Measurements from ENCODE around the gene NSUN5.

Gene NSUN5

DNA sequence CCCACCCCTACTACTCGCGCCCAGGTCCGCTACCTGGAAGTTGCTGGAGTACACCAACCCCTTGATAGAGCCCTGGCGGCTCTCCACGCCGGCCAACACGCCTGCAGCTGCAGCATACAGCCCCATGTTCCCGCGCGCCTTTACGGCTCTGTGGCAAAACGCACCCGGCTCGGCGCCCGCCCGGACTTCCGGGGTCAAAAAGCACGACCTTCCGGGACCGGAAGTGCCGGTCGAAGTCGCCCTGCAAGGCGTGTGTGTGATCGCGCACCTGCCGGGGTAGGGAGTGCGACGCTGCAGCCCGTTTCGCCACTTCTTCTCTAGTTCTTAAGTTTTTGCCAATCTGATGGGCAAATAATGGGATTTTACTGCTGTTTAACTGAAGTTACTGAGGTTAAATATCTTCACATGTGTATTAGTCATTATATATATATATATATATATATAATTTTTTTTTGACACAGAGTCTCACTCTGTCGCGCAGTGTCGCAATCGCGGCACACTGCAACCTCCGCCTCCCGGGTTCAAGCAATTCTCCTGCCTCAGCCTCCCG lies at the start of gene NSUN5:
Gene NSUN5, minus strand, starts transcription at position 162 of the 550 bp plus-strand sequence. Its CDS starts 36 bp downstream, at position 126.
- peak within 1 kb of the TSS; percentile 55 to 71 for H3K9ac ChIP-seq (ENCODE audit: low read length in 2 of 2)
- H3K4me3 ChIP-seq (ENCODE audit: low read length in 2 of 2), result peak within 1 kb of the TSS; percentile 78 to 80
- H3K9me3 ChIP-seq (ENCODE audit: control insufficient read depth in 2 of 2, low read length in 2 of 2), result no peaks in the 10 kb centered on the region
- H3K27me3 ChIP-seq (ENCODE audit: control insufficient read depth in 1 of 2, insufficient read depth in 2 of 2, low read length in 2 of 2), result no peaks in the 10 kb centered on the region
- peaks cover 10% of the 10 kb centered on the region for H3K4me1 ChIP-seq (ENCODE audit: control insufficient read depth, insufficient read depth, low read length)
- peaks cover 0 to 16% of the 10 kb centered on the region in 2 donors for H3K36me3 ChIP-seq (ENCODE audit: control insufficient read depth in 2 of 2, insufficient read depth in 2 of 2, low read length in 2 of 2)
- peak within 1 kb of the TSS; percentile 37 for H3K27ac ChIP-seq (ENCODE audit: low read length)

DNA sequence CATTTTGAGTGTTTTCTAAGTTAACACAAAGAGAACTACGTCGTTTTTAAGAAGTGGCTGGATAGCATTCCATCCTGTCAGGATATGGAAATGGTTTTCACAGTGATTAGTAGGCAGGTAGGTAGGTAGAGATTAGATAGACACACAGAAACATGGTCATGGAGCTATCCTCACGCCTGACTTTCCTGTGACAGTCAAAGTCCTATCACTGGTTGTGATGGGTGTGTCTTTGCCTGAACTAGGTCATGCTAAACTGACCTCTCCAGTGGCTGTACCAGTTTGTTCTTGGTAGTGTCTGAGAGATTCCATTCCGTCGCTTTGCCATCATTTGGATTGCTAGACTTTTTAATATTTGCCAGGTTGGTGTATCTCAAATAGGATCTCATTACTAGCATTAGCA lies 47.5 kb upstream of the NSUN5 start:
- Histone ChIP-seq H3K9ac (ENCODE audit: low read length in 2 of 2) (no peak overlapping the region), H3K36me3 (ENCODE audit: control insufficient read depth in 2 of 2, insufficient read depth in 2 of 2, low read length in 2 of 2) (no peaks in the 10 kb centered on the region), H3K27me3 (ENCODE audit: control insufficient read depth in 1 of 2, insufficient read depth in 2 of 2, low read length in 2 of 2) (peaks cover 0 to 4% of the 10 kb centered on the region in 2 donors), H3K27ac (ENCODE audit: low read length) (no peak overlapping the region), H3K4me3 (ENCODE audit: low read length in 2 of 2) (no peak overlapping the region), H3K4me1 (ENCODE audit: control insufficient read depth, insufficient read depth, low read length) (peaks cover 3% of the 10 kb centered on the region), H3K9me3 (ENCODE audit: control insufficient read depth in 2 of 2, low read length in 2 of 2) (no peaks in the 10 kb centered on the region)

DNA sequence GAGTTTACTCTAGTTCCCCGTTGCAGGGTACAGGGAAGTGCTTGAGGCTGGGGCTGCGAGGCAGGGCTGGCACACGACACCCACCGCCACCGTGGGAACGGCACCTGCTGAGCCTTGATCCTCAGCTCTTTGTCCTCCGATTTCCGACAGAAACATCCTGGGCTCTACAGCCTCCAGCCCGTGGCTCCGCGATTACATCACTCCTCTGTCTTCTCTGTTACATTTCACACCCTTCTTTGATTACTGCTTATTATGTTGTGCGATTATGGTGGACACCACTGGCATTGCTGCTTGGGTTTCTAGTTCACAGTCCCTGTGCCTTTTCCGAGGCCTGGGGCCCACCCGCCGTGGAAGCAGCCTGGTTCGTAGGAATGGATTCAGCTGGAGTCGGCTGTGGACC lies 46.2 kb upstream of the NSUN5 start:
- Histone ChIP-seq H3K9me3 (ENCODE audit: control insufficient read depth in 2 of 2, low read length in 2 of 2) (no peaks in the 10 kb centered on the region), H3K27ac (ENCODE audit: low read length) (no peak overlapping the region), H3K36me3 (ENCODE audit: control insufficient read depth in 2 of 2, insufficient read depth in 2 of 2, low read length in 2 of 2) (no peaks in the 10 kb centered on the region)

DNA sequence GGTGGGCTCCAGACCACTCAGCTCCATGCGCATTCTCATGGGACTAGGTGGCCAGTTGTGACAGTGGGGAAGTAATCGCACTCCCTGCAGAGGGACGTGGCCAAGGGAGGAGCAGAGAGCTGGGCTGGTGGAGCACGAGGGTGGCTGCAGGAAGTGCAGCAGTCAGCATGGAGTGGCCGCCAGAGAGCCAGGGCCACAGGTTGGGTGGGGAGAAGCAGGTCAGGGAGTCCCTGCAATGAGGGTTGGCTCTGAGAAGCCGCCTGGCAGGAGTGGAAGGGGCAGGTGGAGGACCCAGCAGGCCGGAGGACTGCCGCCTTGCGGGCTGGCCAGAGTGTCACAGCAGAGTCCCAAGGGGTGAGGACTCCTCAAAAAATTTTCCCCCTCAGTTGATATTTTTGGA lies 45.6 kb upstream of the NSUN5 start:
- Histone ChIP-seq H3K27ac (ENCODE audit: low read length) (no peak overlapping the region), H3K4me3 (ENCODE audit: low read length in 2 of 2) (no peak overlapping the region), H3K36me3 (ENCODE audit: control insufficient read depth in 2 of 2, insufficient read depth in 2 of 2, low read length in 2 of 2) (no peaks in the 10 kb centered on the region), H3K4me1 (ENCODE audit: control insufficient read depth, insufficient read depth, low read length) (peaks cover 3% of the 10 kb centered on the region), H3K9ac (ENCODE audit: low read length in 2 of 2) (no peak overlapping the region), H3K9me3 (ENCODE audit: control insufficient read depth in 2 of 2, low read length in 2 of 2) (no peaks in the 10 kb centered on the region), H3K27me3 (ENCODE audit: control insufficient read depth in 1 of 2, insufficient read depth in 2 of 2, low read length in 2 of 2) (peaks cover 0 to under 1% of the 10 kb centered on the region in 2 donors)

More for the DNA sequence above, 46.2 kb upstream of the NSUN5 start:
- H3K4me1 ChIP-seq (ENCODE audit: control insufficient read depth, insufficient read depth, low read length), result peaks cover 3% of the 10 kb centered on the region
- H3K4me3 ChIP-seq (ENCODE audit: low read length in 2 of 2), result no peak overlapping the region
- H3K9ac ChIP-seq (ENCODE audit: low read length in 2 of 2), result no peak overlapping the region
- H3K27me3 ChIP-seq (ENCODE audit: control insufficient read depth in 1 of 2, insufficient read depth in 2 of 2, low read length in 2 of 2), result peaks cover 0 to 3% of the 10 kb centered on the region in 2 donors

DNA sequence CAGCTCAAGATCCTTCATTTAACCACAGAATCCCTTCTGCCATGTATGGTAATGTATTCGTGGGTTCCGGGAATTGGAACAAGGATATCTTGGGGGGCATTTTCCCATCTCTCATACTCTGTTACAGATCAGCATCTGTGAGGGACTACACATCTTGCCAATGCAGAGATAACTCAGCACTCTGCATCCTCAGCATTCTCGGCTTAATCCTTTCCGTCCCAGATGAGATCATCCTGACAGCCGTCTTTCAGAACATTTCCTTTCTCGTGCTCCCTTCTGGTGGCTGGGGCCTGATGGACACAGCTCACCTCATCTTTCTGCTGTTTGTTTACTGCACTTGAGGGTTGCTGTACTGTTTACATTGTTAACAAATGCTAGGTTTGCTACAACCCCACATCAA lies 44.6 kb upstream of the NSUN5 start:
- Histone ChIP-seq H3K4me3 (ENCODE audit: low read length in 2 of 2) (no peak overlapping the region), H3K27me3 (ENCODE audit: control insufficient read depth in 1 of 2, insufficient read depth in 2 of 2, low read length in 2 of 2) (no peaks in the 10 kb centered on the region), H3K9ac (ENCODE audit: low read length in 2 of 2) (no peak overlapping the region), H3K27ac (ENCODE audit: low read length) (no peak overlapping the region), H3K9me3 (ENCODE audit: control insufficient read depth in 2 of 2, low read length in 2 of 2) (no peaks in the 10 kb centered on the region), H3K36me3 (ENCODE audit: control insufficient read depth in 2 of 2, insufficient read depth in 2 of 2, low read length in 2 of 2) (no peaks in the 10 kb centered on the region), H3K4me1 (ENCODE audit: control insufficient read depth, insufficient read depth, low read length) (peaks cover 3% of the 10 kb centered on the region)

DNA sequence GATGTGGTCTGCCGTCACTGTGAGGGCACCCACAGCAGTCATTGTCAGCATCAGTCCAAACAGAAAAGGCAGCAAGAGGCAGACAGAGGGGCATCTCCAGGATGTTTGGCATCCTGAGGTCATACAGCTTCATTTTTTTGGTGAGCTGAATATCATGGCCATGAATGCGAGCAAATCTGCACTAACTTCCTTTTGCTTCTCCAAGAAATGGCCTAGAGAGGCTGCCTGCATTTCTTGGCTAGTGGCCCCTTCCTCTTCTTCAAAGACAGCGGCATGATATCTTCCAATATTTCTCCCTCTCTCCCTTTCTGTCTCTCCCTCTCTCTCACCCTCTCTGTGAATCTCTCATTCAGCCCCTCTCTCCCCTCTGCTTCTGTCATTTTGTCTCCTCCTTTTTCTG lies 44.2 kb upstream of the NSUN5 start:
- Histone ChIP-seq H3K27me3 (ENCODE audit: control insufficient read depth in 1 of 2, insufficient read depth in 2 of 2, low read length in 2 of 2) (no peaks in the 10 kb centered on the region), H3K27ac (ENCODE audit: low read length) (no peak overlapping the region), H3K4me1 (ENCODE audit: control insufficient read depth, insufficient read depth, low read length) (peaks cover 3% of the 10 kb centered on the region), H3K4me3 (ENCODE audit: low read length in 2 of 2) (no peak overlapping the region), H3K9me3 (ENCODE audit: control insufficient read depth in 2 of 2, low read length in 2 of 2) (no peaks in the 10 kb centered on the region), H3K9ac (ENCODE audit: low read length in 2 of 2) (no peak overlapping the region), H3K36me3 (ENCODE audit: control insufficient read depth in 2 of 2, insufficient read depth in 2 of 2, low read length in 2 of 2) (no peaks in the 10 kb centered on the region)

DNA sequence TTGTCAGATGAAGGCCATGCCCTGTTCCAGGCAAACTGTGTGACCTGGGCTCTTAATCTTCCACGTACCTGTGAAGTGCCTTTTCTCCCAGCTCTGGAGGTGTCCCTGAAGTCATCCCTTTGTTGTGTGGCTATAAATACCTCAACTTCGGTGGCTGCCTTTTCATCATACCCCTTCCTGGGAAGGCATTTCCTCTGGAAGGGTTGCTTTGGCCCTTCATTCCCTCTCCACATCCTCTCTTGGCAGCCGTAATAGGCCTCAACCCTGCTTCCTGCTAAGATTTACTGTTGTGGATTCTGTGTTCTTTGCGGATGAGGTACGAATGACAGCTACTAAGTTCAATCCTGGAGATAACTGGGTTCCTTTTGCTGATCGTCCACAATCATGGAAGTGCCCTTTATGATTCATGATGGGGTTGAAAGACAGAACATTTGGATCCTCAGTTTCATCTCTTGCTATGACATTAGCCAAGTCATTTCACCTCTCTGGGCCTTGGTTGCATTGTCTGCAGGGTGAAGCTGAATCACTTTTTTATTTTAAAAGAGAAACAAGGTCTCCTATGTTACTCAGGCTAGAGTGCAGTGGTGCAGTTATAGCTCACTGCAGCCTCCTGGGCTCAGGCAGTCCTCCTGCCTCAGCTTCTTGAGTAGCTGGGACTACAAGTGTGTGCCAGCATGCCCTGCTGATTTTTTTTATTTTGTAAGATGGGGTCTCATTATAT lies 43.0 kb upstream of the NSUN5 start:
- H3K27me3 ChIP-seq (ENCODE audit: control insufficient read depth in 1 of 2, insufficient read depth in 2 of 2, low read length in 2 of 2), result no peaks in the 10 kb centered on the region
- no peak overlapping the region for H3K27ac ChIP-seq (ENCODE audit: low read length)
- no peak overlapping the region for H3K4me3 ChIP-seq (ENCODE audit: low read length in 2 of 2)
- H3K9me3 ChIP-seq (ENCODE audit: control insufficient read depth in 2 of 2, low read length in 2 of 2), result no peaks in the 10 kb centered on the region
- H3K4me1 ChIP-seq (ENCODE audit: control insufficient read depth, insufficient read depth, low read length), result peaks cover 3% of the 10 kb centered on the region
- H3K9ac ChIP-seq (ENCODE audit: low read length in 2 of 2), result no peak overlapping the region
- no peaks in the 10 kb centered on the region for H3K36me3 ChIP-seq (ENCODE audit: control insufficient read depth in 2 of 2, insufficient read depth in 2 of 2, low read length in 2 of 2)

DNA sequence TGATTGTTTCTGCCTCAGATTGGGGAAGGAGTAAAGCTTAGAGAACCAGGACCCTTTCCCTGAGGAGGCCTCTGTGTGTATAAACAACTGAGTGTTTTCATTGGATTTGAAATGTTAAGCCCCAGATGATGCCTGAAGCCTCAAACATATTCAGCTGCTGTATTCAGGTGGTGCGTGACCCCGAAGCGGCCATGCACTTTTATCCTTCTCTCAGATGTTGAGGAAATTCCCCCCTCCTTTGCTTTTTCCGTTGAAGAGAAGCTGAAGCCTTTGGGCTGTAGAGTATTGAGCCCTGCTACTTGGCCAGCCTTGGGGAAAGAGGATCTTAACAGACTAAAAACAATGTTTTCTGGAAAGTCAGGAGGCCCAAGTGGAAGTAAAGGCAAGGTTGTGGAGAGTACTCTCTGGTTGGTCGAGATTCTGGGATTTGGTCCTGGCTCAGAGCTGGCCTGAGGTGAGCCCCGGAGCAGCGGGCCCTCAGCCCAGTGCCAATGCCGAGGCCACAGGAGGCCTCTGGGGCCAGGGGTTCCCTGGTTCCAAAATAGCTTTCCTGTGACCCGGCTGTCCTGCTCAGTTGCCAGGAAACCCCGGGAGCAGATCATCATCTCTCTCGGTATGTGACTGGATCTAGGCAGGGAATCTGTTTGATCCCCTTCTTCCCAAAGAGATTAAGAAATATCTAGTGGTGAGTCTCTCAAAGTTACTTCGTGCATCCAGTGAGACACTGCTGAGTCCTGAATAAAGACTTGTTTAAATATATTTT lies 41.9 kb upstream of the NSUN5 start:
- Histone ChIP-seq H3K9ac (ENCODE audit: low read length in 2 of 2) (no peak overlapping the region), H3K36me3 (ENCODE audit: control insufficient read depth in 2 of 2, insufficient read depth in 2 of 2, low read length in 2 of 2) (no peaks in the 10 kb centered on the region), H3K27ac (ENCODE audit: low read length) (no peak overlapping the region), H3K4me3 (ENCODE audit: low read length in 2 of 2) (no peak overlapping the region), H3K9me3 (ENCODE audit: control insufficient read depth in 2 of 2, low read length in 2 of 2) (no peaks in the 10 kb centered on the region), H3K27me3 (ENCODE audit: control insufficient read depth in 1 of 2, insufficient read depth in 2 of 2, low read length in 2 of 2) (no peaks in the 10 kb centered on the region), H3K4me1 (ENCODE audit: control insufficient read depth, insufficient read depth, low read length) (peaks cover 3% of the 10 kb centered on the region)

DNA sequence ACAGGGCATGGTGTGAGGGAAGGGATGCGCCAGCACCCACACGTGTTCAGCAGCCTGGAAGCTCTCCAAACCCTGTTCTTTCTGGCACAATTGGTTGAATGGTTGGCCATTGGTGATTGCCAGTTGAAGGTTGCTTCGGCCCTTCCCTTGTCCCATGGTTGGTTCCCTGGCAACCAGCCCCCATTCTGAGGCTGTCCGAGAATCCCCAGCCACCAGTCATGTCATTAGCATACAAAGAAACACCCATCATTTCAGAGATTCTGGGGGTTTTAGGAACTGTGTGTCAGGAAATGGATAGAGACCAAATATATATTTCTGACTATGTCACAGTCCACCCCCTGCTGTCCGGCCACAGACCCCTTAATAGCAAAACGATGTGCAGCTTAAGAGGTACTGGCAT lies 41.1 kb upstream of the NSUN5 start:
- Histone ChIP-seq H3K36me3 (ENCODE audit: control insufficient read depth in 2 of 2, insufficient read depth in 2 of 2, low read length in 2 of 2) (no peaks in the 10 kb centered on the region), H3K4me3 (ENCODE audit: low read length in 2 of 2) (no peak overlapping the region), H3K4me1 (ENCODE audit: control insufficient read depth, insufficient read depth, low read length) (peaks cover 3% of the 10 kb centered on the region), H3K9me3 (ENCODE audit: control insufficient read depth in 2 of 2, low read length in 2 of 2) (no peaks in the 10 kb centered on the region), H3K27ac (ENCODE audit: low read length) (no peak overlapping the region), H3K9ac (ENCODE audit: low read length in 2 of 2) (no peak overlapping the region), H3K27me3 (ENCODE audit: control insufficient read depth in 1 of 2, insufficient read depth in 2 of 2, low read length in 2 of 2) (no peaks in the 10 kb centered on the region)

DNA sequence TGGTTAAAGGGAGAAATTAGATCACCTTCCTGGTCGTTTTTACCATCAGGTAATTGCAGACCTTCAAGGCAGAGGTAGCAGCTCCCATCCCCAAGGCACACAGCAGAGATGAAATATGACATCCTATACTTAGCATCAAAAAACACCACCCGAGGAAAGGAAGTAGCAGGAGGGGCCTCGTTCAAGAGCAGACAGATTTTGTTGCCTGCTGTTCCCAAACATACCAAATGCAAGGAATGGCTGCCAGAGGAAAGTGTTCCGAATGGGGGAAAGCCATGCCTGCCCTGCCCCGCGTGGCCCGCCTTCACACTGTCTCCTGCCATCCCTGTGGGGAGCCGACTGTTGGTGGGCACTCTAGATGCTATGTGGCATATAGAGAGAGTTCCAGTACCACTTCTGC lies 37.3 kb upstream of the NSUN5 start:
- H3K27me3 ChIP-seq (ENCODE audit: control insufficient read depth in 1 of 2, insufficient read depth in 2 of 2, low read length in 2 of 2), result peaks cover 3% of the 10 kb centered on the region in 2 donors
- H3K36me3 ChIP-seq (ENCODE audit: control insufficient read depth in 2 of 2, insufficient read depth in 2 of 2, low read length in 2 of 2), result no peaks in the 10 kb centered on the region
- H3K9ac ChIP-seq (ENCODE audit: low read length in 2 of 2), result no peak overlapping the region
- H3K27ac ChIP-seq (ENCODE audit: low read length), result no peak overlapping the region
- H3K4me3 ChIP-seq (ENCODE audit: low read length in 2 of 2), result no peak overlapping the region
- peaks cover 3% of the 10 kb centered on the region for H3K4me1 ChIP-seq (ENCODE audit: control insufficient read depth, insufficient read depth, low read length)
- H3K9me3 ChIP-seq (ENCODE audit: control insufficient read depth in 2 of 2, low read length in 2 of 2), result no peaks in the 10 kb centered on the region
